EH (cell line): ENCODE measurements around the gene SEPHS1.
"Not testable (repeated sequence)": the region's sequence is repeated elsewhere in the genome, so short reads cannot be mapped to it uniquely, and the experiment has no call there.

Source experiments
- DNase-seq: peaks from one replicate; pipeline ENCODE4 v3.0.0-alpha.2; 2015; ENCODE audit warnings: low read depth

Gene SEPHS1

DNA sequence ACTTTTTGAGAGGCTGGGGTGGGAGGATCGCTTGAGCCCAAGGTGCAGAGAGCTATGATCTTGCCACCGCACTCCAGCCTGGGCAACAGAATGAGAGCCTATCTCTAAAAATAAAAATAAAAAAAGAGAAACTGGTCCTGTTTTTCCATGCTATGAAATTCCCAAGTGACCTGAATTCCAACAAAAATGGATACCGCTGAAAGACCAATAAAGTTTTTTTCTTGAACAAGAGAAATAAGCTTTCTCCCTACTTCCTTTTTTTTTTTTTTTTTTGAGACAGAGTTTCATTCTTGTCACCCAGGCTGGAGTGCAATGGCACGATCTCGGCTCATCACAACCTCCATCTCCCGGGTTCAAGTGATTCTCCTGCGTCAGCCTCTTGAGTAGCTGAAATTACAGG is 12.5 kb upstream of the SEPHS1 start:
- DNase-seq = no peak

DNA sequence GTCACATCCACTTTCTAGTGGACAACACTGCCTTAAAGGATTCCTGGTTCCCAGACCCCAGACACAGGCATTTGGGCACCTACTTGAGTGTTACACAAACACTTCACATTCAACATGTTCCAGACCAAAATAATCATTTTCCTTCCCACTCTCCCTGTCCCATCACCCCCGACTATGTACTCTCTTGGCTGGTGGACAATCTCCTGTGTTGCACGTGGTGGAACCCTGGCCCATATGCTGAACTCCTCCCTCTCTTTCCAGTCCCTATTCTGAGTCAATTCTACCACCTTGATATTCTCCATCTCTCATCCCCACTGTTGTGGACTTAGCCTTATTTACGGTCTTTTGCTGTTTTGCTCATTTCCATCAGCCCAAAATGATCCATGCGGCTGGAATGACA is 8.3 kb upstream of the SEPHS1 start:
- no peak for DNase-seq

DNA sequence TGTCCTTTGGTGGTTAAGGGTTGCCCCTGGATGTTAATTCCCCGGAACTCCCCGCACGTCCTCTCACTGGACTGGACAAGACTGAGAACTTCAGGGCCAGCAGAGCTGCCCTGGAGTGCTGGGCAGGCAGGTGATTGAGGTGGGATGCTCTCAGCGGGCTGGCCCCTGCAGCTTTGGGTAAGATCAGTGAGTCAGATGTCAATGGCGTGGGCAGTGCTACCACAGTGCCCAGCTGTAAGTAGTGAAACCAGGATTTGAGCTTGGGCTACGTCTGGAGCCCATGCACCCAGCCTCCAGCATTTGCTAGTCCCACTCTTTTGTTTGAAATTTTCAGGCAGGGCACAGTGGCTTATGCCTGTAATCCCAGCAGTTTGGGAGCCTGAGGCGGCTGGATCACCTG is 6.7 kb upstream of the SEPHS1 start:
- no peak for DNase-seq

DNA sequence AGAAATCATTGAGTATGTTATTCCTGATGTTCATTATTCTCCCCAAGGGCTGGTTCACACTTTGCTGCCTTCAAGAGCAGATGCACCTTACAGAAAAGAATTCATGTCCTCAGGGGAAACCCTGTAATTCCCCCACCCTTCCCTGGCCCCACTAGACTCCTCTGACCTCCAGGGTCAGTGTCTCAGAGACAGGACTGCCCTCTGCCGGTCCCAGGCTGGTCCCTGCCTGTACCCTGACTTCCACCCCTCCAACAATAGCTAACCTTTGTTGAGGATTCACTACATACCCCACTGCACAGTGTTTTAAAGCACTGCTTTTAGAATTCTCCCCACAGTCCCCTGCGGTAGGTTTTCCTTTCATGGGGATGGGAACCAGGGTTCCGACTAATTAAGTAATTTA is 4.4 kb upstream of the SEPHS1 start:
- DNase-seq = no peak

DNA sequence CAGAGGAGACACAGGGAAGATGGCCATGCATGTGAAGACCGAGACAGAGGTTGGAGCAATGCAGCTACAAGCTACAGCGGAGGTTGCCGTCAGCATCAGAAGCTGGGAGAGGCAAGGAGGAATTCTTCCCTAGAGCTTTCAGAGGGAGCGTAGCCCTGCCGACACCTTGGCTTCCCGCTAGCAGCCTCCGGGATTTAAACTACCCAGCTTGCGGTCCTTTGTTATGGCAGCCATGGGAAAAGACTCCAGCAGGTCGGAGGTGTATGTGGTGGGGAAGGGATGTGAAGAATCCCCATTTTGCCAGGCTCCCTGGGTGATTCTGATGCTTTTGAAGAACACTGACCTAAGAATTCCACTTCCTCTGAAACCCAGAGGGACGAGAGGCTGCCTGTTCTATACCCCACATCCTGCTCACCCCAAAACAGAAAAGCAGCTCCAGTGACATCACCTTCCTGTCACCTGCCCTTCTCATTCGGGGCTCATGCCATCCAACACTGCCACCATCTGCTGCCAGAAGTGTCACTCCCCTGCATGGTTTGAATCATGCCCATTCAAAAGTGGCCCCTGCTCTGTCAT is 3.3 kb upstream of the SEPHS1 start:
- DNase-seq = no peak

DNA sequence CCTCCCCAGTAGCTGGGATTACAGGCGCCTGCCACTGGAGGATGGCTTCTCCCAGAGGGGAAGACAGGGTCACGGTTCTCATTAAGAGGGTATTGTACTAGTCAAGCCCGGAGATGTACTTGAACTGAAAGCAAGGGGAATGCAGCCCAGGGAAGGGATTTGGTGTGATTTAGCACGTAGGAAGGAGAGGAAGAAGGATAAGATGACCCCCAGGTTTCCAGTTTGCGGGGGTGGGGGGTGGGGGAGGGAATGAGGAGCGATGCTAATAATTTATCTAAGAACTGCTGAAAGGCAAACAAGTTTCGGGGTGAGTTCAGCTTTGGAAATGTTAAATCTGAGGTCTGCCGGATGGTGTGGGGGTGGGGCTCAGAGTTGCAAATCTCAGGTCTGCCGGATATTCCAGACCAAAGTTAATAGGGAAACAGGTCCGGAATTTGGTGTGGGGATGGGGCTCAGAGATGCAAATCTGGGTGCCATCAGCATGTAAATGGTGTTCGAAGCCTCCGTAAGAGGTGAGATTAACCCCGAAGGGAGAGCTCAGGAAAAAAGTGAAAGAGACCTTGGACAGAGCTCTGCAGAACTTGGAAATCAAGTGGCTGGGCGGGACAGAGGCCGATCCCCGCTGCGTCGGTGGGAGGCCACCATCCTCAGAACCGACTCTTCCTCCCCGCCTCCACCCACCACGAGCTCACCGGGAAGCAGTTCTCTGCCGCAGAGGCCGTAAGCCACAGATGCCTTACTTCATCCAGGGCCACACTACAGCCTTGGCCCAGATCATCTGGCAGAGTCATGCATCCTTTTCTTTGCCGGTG is 1.6 kb upstream of the SEPHS1 start:
- DNase-seq = peak; percentile 66

DNA sequence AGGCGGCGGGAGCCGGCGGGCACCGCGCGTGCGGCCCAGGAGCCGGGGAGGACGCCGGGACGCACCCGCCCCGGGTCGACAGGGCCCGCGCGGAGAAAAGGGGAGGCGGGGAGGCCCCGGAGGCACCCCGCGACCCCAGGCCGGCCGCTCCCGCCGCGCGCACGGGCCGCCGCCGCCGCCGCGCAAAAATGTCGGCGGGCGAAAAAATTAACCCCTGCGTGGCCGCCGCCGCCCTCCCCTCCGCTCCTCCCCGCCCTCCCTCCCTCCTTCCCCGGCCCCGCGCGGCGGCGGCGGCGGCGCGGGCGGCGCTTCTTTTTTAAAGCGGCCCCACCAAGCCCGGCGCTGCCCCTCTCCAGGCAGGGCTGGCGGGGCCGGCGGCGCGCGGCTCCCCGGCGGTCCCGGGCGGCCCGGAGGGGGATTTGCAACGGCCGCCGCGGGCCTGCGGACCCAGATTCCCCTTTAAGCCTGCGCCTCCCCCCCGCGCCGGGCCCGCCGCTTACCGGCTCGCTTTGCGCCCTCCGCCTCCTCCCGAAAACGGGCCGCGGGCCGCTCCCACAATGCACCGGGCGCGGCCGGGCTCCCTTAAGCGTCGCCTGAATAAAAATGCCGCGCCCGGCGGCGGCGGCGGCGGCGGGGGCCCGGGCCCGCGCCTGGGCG is 465 bp downstream of the SEPHS1 start:
- DNase-seq = peak; percentile 75

DNA sequence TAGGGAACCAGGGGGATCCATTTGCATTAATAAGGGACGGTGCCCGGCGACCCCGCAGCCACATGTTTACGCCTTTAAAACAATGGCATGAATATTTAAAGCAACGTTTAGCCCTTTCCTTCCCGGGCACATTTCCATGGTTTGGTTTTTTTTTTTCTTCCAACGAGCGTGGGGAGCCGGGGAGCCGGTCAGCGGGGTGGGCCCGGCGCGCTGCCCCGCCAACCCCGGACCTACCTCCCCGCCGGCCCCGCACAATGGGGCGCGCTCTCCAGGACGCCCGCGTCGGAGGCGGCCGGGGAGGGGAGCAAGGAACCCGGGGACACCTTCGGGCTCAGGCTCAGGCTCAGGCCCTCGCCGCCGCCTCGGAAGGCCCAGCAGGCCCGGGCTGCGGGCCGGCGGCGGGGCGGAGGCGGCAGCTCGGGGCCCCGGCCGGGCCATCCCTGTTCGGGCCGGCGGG is 1.0 kb downstream of the SEPHS1 start:
- peak; percentile 39 for DNase-seq

DNA sequence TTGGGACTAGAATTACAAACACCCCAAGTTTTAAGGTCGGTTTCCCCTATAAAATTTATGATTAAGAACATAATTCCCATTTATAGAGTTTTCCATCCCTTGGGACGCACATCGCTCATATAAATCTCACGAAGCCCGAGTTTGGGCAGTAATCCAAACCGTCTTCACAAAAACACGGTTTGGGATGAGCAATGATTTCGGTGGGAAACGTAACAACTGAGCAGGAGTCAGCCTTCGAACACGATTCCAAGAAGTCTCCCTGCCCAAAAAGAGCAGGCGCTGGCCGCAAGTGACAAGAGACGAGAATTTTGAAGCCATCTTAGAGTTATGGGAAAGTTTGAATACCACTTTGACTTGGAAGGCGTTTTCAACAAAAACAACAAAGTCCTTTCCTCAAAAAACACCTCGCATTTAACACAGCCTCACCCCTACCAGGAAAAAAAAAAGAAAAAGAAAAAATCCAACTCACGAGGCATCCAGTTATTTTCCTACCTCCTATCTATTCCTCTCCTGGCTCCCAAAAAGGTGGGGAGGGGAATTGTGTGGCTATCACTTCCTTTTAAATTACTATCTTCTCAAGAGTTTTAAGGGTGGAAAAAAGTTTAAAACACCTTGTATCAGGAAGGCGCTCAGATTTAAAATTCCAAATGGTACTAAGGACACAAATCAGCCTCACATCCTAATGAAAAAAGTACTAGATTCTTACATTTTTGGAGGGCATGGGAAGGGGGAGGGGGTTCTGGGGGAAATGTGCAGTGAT is 1.6 kb downstream of the SEPHS1 start:
- DNase-seq = peak; percentile 80

DNA sequence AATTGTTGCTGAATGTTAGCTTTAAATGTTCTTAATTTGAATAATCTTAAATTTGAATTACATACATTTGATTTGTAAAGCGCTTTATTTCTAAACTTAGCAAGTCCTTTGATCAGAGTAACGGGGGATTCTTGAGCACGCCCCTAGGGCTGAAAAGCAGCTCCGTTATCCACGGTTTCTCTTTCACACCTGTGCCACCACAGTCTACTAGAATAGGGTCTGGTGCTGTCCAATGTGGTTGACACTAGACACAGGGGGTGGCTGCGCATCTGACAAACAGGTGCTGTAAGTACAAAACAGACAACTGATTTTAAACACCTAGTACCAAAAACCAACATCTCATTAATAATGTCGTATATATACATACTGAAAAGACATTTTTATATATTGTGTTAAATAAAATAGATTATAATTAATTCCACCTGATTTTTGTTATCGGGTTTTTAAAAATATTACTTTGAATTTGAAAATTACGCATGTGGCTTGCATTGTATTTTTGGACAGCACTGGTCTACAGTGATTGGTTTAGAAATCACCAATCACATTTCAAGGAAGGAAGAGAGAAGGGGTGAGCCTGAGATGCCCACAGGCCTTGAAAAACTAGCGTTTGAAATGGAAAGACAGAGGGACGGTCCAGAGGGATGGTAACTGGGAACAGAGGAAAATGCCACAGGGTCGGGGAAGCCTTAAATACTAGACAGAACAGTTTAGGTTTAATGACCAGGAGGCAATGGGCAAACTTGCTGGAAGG is 7.3 kb downstream of the SEPHS1 start:
- no peak for DNase-seq

DNA sequence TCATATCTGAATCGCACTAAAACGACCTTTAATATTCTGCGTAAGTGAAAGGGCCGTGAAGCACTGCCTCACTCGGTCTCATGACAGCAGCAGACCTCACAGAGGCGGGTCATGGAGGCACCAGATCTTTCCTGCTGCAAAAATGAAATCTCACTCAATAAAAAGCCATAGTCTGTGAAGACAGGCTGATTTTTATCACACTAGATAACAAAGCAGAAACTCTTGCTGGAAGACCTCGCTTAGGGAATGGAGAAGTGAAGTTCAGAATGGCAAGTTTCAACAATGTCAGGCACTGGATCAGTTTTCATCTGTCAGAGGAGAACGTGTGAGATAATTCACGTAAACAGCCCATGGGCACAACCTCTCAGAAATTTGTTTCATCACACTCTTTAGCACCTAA is 8.0 kb downstream of the SEPHS1 start:
- no peak for DNase-seq

DNA sequence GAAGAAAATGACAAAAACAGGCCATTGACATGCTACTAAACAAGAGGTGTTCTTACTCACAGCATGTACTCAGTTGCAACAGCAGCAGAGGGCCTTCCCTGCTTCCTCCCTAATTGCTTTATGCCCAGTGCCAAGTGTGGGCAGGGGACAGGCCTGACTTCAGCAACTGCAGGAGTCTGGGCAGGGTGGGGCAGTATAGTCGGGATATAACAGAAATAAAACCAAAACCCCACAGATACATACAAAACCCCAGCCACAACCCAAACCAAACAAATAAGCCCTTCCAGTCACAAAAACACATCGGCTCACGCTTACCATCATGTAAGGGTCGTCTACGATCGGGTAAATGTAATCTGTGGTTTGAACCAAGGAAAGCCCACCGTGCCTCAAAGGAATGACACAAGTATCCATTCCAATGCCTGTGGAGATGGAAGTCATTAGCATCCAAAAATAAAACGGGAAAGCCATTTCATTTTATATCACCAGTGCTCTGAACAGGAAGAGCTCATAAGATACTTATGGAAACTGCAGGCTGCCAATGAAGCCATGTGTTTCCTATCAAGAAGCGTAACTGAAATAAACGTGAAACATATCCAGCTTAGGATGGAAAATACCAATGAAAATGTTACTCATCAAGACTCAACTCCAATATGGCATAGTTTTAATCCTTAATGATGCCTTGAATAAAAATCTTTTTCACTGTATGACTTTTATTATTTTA is 9.5 kb downstream of the SEPHS1 start:
- peak; percentile 82 for DNase-seq

DNA sequence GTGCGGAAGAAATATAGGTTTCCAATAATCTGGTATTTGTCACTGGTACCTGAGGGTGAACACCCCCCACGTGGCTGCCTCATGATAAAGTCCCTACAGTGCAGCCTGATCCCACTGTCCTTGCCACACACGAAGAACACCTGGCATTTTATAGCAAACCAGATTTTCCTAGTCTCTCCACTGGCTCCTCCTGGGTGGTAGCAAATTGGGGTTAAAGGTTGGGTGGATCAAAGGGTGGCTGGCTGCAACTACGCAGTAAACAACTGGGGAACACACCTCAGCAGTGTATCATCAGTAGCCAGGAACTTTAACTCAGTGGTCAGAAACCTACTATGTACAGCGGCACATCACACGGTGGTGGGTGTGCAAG is 10.3 kb downstream of the SEPHS1 start:
- DNase-seq = no peak

DNA sequence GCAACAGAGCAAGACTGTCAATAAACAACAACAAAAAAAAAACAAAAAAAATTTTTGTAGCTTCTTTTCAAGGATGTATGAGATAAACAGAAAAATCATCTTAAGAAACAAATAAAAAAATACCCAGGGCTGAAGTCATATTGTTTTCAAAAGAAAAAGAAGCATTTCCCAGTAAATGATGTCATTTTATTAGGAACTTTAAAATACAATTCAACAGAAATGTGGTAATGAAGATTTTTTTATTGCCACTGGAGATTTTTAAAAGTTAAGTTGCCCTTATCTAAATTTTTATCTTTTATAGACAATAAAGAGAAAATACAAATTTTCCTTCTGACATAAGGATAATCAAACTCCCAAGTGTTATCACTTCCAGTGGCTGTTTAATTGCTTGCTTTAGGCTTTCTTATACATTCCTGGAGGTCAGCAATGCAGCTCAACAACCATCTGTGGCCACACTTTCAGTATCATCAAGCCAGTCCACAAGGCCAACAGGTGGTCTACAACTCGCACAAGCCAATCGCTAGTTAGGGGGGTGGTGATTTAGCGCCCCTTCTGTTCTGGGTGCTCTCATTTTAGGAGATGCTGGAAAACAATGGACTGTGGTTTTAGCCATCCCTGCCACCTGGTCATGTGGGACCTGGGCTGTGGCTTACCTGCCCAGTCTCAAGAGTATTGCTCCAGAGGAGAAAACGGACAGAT is 10.8 kb downstream of the SEPHS1 start:
- no peak for DNase-seq

DNA sequence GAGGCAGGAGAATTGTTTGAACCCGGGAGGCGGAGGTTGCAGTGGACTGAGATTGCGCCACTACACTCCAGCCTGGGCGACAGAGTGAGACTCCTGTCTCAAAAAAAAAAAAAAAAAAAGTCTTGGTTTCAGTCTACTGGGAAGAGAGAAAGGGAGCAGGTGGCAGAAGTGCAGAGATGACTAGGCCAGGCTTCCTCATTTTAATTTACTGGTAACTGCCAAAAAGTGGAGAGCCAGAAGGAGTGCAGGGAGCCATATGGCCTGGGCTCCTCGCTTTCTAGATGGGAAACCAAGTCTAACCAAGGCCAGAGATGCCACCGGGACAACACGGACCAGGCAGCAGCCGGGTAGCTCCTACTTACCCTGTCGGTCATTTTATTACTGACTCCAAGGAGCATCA is 12.2 kb downstream of the SEPHS1 start:
- DNase-seq = no peak

DNA sequence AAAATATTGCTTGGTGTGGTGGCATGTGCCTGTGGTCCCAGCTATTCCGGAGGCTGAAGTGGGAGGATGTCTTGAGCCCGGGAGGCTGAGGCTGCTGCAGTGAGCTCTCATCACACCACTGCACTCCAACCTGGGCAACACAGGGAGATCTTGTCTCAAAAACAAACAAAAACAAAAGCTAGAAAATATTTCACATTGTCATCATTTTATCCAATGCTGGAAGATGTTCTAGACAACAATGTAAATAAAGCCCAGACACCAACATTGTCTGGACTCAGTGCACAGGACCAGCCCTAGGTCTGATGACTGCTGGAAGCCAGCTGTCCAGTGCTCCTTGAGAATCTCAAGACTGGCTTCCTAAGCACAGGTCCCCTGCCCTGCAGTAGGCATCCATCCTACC is 13.5 kb downstream of the SEPHS1 start:
- no peak for DNase-seq

DNA sequence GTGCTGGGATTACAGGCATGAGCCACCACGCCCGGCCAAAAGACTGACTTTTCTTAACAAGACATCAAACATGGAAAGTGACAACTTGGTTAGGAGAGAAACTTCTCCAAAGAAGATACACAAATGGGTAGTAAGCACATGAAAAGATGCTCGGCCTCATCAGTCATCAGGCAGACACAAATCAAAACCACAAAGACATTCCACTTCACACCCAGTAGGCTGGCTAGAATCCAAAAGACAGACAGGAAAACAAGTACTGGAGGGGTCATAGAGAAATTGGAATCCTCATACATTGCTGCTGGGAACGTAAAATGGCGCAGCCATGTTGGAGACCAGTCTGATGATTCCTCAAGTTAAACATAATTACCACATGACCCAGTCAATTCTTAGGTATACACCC is 16.4 kb downstream of the SEPHS1 start:
- DNase-seq = peak; percentile 50

DNA sequence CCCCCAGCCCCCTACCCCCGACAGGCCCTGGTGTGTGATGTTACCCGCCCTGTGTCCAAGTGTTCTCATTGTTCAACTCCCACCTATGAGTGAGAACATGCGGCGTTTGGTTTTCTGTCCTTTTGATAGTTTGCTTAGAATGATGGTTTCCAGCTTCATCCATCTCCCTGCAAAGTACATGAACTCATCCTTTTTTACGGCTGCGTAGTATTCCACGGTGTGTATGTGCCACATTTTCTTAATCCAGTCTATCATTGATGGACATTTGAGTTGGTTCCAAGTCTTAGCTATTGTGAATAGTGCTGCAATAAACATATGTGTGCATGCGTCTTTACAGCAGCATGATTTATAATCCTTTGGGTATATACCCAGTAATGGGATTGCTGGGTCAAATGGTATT is 17.1 kb downstream of the SEPHS1 start:
- not testable (repeated sequence) for DNase-seq

DNA sequence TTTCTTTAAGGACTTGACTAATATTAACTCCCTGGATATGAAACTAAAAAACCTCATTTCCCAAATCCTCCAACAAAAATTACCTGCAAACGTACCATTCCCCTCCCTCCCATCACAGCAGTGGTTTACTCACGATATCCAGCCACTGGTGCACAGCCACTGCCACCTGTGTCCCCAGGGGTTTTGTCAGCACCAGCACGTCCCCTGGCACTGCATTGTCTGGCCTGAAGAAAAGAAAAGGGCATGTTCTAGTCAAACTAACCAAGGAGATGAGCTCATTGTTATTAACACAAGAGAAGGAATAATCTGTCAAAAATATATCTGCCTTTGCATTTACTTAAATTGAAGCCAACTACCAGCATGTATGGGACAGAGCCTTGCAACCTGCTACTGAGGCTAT is 18.5 kb downstream of the SEPHS1 start:
- no peak for DNase-seq

DNA sequence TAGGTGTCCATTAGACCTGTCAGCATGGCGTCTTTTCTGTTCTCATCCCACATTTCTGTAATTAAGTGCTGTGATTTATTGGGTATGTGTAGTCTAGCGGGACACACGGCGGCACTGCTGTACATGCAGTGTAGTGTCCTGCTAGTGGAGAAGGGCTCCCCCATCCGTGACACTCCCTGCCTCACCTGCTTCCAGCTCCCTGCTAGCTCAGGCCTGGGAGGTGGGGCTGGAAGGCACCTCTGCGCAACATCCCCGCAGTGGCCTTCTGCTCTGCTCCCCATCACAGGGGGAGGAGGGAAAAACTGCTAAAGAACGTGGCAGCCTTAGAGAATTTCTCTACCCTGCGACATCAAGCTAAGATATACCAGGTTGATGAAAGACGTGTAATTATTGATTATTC is 19.5 kb downstream of the SEPHS1 start:
- DNase-seq = no peak

DNA sequence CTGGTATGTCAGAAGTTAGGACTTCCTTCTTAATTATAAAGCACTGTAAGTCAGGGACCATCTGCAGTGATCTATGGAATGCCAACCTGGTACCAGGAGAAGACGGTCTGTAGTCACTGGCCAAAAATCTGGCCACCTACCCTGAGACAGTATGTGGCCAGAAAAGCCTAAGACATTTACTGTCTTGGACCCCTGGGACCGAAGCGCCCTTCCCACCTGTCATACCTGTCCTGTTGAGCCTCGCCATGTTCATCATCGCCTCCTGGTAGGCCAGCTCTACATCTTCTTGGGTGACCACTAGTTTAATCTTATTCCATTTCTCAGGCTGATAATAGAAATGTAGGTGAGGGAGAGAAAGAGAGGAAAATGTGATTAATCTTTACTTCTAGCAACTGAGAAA is 20.0 kb downstream of the SEPHS1 start:
- no peak for DNase-seq
